Measurements from ENCODE around the gene METTL15. TPM values are rescaled to one million over a fixed set of nuclear protein-coding genes. Genes with fewer than 3 reads are reported as not detected.
"Not testable (repeated sequence)": the region's sequence is repeated elsewhere in the genome, so short reads cannot be mapped to it uniquely, and the experiment has no call there.

The METTL15 gene
- total and polyA plus RNA-seq, 9 donors: 4.1 to 14.9 (median 11.2) TPM

DNA sequence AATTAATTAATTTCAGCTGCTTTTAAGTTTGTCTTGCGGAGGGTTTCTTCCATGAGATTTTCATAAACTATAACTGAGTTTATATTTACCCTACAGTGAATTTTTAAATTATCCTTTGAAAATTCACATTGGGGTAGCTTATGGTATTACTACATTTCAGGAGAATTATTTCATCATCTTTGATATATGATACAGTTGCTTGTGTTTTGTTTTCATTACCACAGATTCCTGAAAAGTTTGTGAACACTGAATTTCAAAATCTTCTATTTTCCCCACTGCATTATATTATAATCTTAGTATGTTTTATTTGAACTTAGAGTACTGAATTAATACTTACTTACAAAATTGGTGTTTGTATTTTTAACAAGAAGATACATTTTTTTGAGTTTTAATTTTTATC is 24.4 kb downstream of the METTL15 start:
- no peak for TF ChIP-seq POLR2A (IDR thresholded peaks at IDR 0.05)
- TF ChIP-seq, protein P1, sequence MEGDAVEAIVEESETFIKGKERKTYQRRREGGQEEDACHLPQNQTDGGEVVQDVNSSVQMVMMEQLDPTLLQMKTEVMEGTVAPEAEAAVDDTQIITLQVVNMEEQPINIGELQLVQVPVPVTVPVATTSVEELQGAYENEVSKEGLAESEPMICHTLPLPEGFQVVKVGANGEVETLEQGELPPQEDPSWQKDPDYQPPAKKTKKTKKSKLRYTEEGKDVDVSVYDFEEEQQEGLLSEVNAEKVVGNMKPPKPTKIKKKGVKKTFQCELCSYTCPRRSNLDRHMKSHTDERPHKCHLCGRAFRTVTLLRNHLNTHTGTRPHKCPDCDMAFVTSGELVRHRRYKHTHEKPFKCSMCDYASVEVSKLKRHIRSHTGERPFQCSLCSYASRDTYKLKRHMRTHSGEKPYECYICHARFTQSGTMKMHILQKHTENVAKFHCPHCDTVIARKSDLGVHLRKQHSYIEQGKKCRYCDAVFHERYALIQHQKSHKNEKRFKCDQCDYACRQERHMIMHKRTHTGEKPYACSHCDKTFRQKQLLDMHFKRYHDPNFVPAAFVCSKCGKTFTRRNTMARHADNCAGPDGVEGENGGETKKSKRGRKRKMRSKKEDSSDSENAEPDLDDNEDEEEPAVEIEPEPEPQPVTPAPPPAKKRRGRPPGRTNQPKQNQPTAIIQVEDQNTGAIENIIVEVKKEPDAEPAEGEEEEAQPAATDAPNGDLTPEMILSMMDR (IDR thresholded peaks at IDR 0.05): no peak
- no peak for TF ChIP-seq EP300 (IDR thresholded peaks at IDR 0.05)
- no peak for DNase-seq
- 39 to 100% (median 47%) methylated on average over 1 of the region's 1 CpG for WGBS, 3 donors
- no peaks in the 10 kb centered on the region for H3K27me3 ChIP-seq
- no peak overlapping the region for H3K4me3 ChIP-seq
- no peak overlapping the region for H3K27ac ChIP-seq
- H3K4me1 ChIP-seq (ENCODE audit: insufficient read depth): no peaks in the 10 kb centered on the region
- H3K9me3 ChIP-seq: no peaks in the 10 kb centered on the region
- intact Hi-C loops (cut with DNase I): no loop called here
- no peaks in the 10 kb centered on the region for H3K36me3 ChIP-seq

DNA sequence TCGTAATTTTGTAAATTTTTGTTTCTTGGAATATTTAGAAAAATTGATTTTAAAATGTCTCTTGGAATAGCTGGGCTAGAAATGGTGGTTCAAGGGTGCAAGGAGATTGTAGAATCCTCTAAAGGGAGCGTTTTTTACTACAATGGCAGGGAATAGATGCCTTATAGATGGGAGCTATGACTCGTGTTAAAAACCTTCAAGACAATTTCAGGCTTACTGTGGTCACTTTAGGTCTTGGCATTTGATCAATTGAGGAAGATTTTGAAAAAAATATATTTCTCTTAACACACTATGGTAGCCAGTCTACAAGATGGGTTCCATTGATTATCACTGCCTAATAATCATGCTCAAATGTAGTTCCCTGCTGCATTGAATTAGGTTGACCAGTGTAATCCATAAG is 25.0 kb downstream of the METTL15 start:
- Histone ChIP-seq H3K36me3 (no peaks in the 10 kb centered on the region), H3K27ac (no peak overlapping the region), H3K4me3 (no peak overlapping the region), H3K9me3 (no peaks in the 10 kb centered on the region), H3K27me3 (no peaks in the 10 kb centered on the region), H3K4me1 (ENCODE audit: insufficient read depth) (no peaks in the 10 kb centered on the region)
- WGBS, 3 donors: 94 to 95% (median 95%) methylated on average over 3 of the region's 3 CpGs
- no peak for DNase-seq
- intact Hi-C loops (cut with DNase I): no loop called here
- TF ChIP-seq POLR2A (IDR thresholded peaks at IDR 0.05): no peak
- TF ChIP-seq EP300 (IDR thresholded peaks at IDR 0.05): no peak
- TF ChIP-seq, protein P1 (IDR thresholded peaks at IDR 0.05): no peak

DNA sequence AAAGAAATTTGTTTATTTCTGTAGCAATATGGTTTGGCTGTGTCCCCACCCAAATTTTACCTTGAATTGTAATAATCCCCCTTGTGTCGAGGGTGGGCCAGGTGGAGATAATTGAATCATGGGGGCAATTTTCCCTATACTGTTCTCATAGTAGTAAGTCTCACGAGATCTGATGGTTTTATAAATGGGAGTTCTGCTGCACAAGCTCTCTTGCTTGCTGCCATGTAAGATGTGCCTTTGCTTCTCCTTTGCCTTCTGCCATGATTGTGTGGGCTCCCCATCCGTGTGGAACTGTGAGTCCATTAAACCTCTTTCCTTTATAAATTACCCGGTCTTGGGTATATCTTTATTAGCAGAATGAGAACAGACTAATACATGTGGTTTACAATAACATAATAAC is 28.0 kb downstream of the METTL15 start:
- H3K27ac ChIP-seq; intact Hi-C loops (cut with DNase I); H3K36me3 ChIP-seq; DNase-seq; H3K27me3 ChIP-seq; H3K4me1 ChIP-seq (ENCODE audit: insufficient read depth); H3K4me3 ChIP-seq: not testable (repeated sequence)
- H3K9me3 ChIP-seq: peaks cover 0 to 11% of the 10 kb centered on the region in 2 donors
- WGBS, 3 donors: 96 to 97% (median 96%) methylated on average over 4 of the region's 4 CpGs

DNA sequence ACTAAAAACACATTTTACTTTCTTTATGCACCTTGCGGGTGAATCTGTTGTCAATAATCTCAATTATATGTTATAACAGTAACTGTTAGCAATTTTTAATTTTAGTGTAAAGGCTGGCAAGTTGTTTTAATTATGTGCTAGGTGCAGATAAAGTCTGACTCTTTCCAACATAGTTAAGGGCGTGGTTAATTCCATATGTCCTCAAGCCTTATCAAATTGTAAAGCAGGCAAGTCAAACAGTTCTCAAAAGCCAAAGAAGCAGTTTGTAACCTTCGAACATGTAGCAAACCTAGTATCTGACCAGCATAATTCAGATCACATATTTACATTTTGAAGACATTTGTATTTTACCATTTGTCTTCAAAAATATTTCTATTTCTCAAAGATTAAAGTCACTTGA is 29.2 kb downstream of the METTL15 start:
- Histone ChIP-seq H3K4me3 (no peak overlapping the region), H3K4me1 (ENCODE audit: insufficient read depth) (no peaks in the 10 kb centered on the region), H3K36me3 (no peaks in the 10 kb centered on the region), H3K9me3 (peaks cover 0 to 11% of the 10 kb centered on the region in 2 donors), H3K27ac (no peak overlapping the region), H3K27me3 (no peaks in the 10 kb centered on the region)
- DNase-seq: no peak
- TF ChIP-seq, protein P1 (IDR thresholded peaks at IDR 0.05): no peak
- TF ChIP-seq POLR2A (IDR thresholded peaks at IDR 0.05) (no peak), EP300 (IDR thresholded peaks at IDR 0.05) (no peak)
- 97 to 99% (median 98%) methylated on average over 3 of the region's 3 CpGs for WGBS, 3 donors
- intact Hi-C loops (cut with DNase I): no loop called here

DNA sequence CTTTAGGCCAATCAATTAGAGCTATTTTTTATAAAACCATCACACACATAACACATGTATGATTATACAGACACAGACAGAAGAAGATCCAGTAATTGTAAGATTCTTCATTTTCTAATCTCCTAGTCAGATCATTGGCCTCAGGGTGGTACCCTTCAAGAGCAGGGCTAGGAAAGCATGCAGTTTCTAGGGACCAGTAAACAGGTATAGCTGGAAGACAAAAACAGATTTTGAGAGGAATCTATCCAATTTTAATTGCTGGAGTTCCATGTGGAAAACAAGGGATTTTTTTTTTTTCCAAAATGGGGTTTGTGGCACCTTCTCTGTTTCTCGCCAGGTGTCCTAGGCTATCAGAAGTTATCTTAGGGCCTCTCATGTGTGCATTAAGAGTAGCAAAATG is 29.6 kb downstream of the METTL15 start:
- no peaks in the 10 kb centered on the region for H3K27me3 ChIP-seq
- WGBS, 3 donors: 98 to 100% (median 98%) methylated on average over 1 of the region's 1 CpG
- peaks cover 0 to 11% of the 10 kb centered on the region in 2 donors for H3K9me3 ChIP-seq
- DNase-seq: no peak
- TF ChIP-seq, protein P1 (IDR thresholded peaks at IDR 0.05): no peak
- TF ChIP-seq EP300 (IDR thresholded peaks at IDR 0.05) (no peak), POLR2A (IDR thresholded peaks at IDR 0.05) (no peak)
- no peaks in the 10 kb centered on the region for H3K4me1 ChIP-seq (ENCODE audit: insufficient read depth)
- no peak overlapping the region for H3K27ac ChIP-seq
- no peaks in the 10 kb centered on the region for H3K36me3 ChIP-seq
- H3K4me3 ChIP-seq: no peak overlapping the region
- intact Hi-C loops (cut with DNase I): no loop called here

Measured in ovary (tissue), 9 donors.